ENCODE measurements around the gene PTPDC1. TPM values are rescaled to one million over a fixed set of nuclear protein-coding genes. Genes with fewer than 3 reads are reported as not detected.
A peak's percentile ranks its signal among the peaks of the same experiment; 100 is the strongest.

PTPDC1 gene
- total and polyA plus RNA-seq, 2 of the 8 experiments (the other 6 are each of a cell fraction or from before 2014, with no cell fraction given): 4.1 to 7.3 TPM

GRCh38 chr9:94150279-94150828 lies 66.1 kb downstream of the PTPDC1 start:
- Histone ChIP-seq H3K14ac (ENCODE audit: insufficient read length) (no peak overlapping the region), H4K8ac (ENCODE audit: extremely low read depth, insufficient read depth, low read length) (no peak overlapping the region), H2BK5ac (ENCODE audit: low read depth, low read length) (peak overlapping the region; percentile 12; the same call in 1 of the 2 replicates), H2AFZ (ENCODE audit: low read length) (peak overlapping the region; percentile 81), H3K4me1 (replicated peaks in 1 of 4; ENCODE audit: control insufficient read depth in 3 of 4, insufficient read depth in 4 of 4, low read length in 3 of 4) (peaks cover 10 to 17% (median 13%) of the 10 kb centered on the region in 4 experiments), H3K4me3 (ENCODE audit: extremely low read depth in 1 of 4, insufficient read depth in 2 of 4, low read depth in 3 of 4, low read length in 4 of 4) (no peak overlapping the region), H3K23me2 (ENCODE audit: low read depth, low read length) (0 out of 2 replicates have a peak, but pooled peaks cover 2% of the 10 kb centered on the region), H3K23ac (ENCODE audit: insufficient read length) (no peak overlapping the region), H2BK120ac (replicated peaks; ENCODE audit: low read depth, low read length) (no peak overlapping the region), H2BK15ac (ENCODE audit: low read length) (0 out of 2 replicates have a peak overlapping the region, but pooled peaks have one; percentile 93), H4K5ac (ENCODE audit: insufficient read length, low read depth, low read length) (no peak overlapping the region), H3K36me3 (ENCODE audit: control insufficient read depth in 2 of 4, insufficient read depth in 4 of 4, low read length in 3 of 4) (no peaks in the 10 kb centered on the region), H2BK20ac (ENCODE audit: low read length) (peak overlapping the region; percentile 16; the same call in 1 of the 2 replicates), H3K4ac (replicated peaks; ENCODE audit: insufficient read length, low read depth, low read length) (no peak overlapping the region), H4K91ac (replicated peaks; ENCODE audit: insufficient read length, low read length) (no peak overlapping the region), H3K4me2 (ENCODE audit: insufficient read depth in 1 of 2, low read depth in 2 of 2, low read length in 2 of 2) (peak overlapping the region in 1 of 2 experiments; percentile 18; a peak in 2 of 4 replicates), H3K9ac (replicated peaks in 1 of 4; ENCODE audit: extremely low read depth in 1 of 4, low read depth in 3 of 4, low read length in 3 of 4) (no peak overlapping the region), H3K79me2 (ENCODE audit: control insufficient read depth in 1 of 2, insufficient read depth in 2 of 2, low read length in 2 of 2) (no peaks in the 10 kb centered on the region), H3K27me3 (replicated peaks in 1 of 4; ENCODE audit: control insufficient read depth in 3 of 4, extremely low read depth in 1 of 4, insufficient read depth in 3 of 4, low read length in 3 of 4) (no peaks in the 10 kb centered on the region; a peak in 1 of 7 replicates), H3K27ac (ENCODE audit: low read depth, low read length) (no peak overlapping the region), H3K79me1 (ENCODE audit: low read depth, low read length) (no peaks in the 10 kb centered on the region), H4K20me1 (replicated peaks in 1 of 2; ENCODE audit: control insufficient read depth in 1 of 2, insufficient read depth in 2 of 2, low read length in 2 of 2) (no peaks in the 10 kb centered on the region), H2BK12ac (ENCODE audit: low read depth, low read length) (peak overlapping the region; percentile 27; the same call in 1 of the 2 replicates), H2AK5ac (ENCODE audit: low read depth, low read length) (0 out of 2 replicates have a peak overlapping the region, but pooled peaks have one; percentile 6), H3K18ac (ENCODE audit: extremely low read depth, low read length) (no peak overlapping the region), H3K56ac (replicated peaks; ENCODE audit: insufficient read length, low read depth, low read length) (no peak overlapping the region), H3K9me3 (ENCODE audit: insufficient read depth in 2 of 2, low read depth in 1 of 2, low read length in 1 of 2) (no peaks in the 10 kb centered on the region)
- TF ChIP-seq POLR2AphosphoS5 (IDR thresholded peaks at IDR 0.05; ENCODE audit: low read depth, low read length): no peak
- TF ChIP-seq EZH2 (IDR thresholded peaks at IDR 0.05; ENCODE audit: low read depth, low read length, severe bottlenecking): peak; percentile 27
- TF ChIP-seq MAFK (IDR thresholded peaks at IDR 0.05; ENCODE audit: low read depth, low read length): no peak
- no peak for TF ChIP-seq TAF7 (optimal IDR thresholded peaks at IDR 0.05; ENCODE audit: borderline replicate concordance, low read depth, low read length)
- TF ChIP-seq RNF2 (IDR thresholded peaks at IDR 0.05; ENCODE audit: borderline replicate concordance, low read depth, low read length, missing control alignments, poor library complexity, severe bottlenecking): no peak
- 0 out of 2 replicates have a peak, but pooled peaks have one; percentile 44 for TF ChIP-seq RBBP5 (IDR thresholded peaks at IDR 0.05; ENCODE audit: borderline replicate concordance, low read depth, low read length)
- peak; percentile 8; the same call in 1 of the 2 replicates for TF ChIP-seq MAX (IDR thresholded peaks at IDR 0.05)
- CTCF ChIA-PET (ENCODE audit: partially characterized antibody): interaction anchor here (1.2 to 2.7 kb wide), 3 partner anchors 13 to 136 kb away, joined by 3 to 10 read pairs (median 5); no protein-coding TSS in a partner anchor
- 42% methylated on average over 3 of the region's 3 CpGs; no CpG with 5 or more reads in 1 of the 2 experiments for WGBS, 2 experiments (ENCODE audit: extremely low coverage in 1 of 2, insufficient coverage in 1 of 2, insufficient read length in 1 of 2, insufficient replicate concordance in 2 of 2, low coverage in 1 of 2, low lambda C conversion rate in 2 of 2, missing lambda C conversion rate in 1 of 2)
- POLR2A ChIA-PET (ENCODE audit: partially characterized antibody): interaction anchor here (1.3 to 6.9 kb wide), 3 partner anchors 15 to 19 kb away, joined by 4 to 38 read pairs (median 4); no protein-coding TSS in a partner anchor
- FAIRE-seq: peak; percentile 42
- no peak for DNase-seq (ENCODE audit: low read depth in 1 of 2, low spot score in 2 of 2)
